Esophagus muscularis mucosa (tissue), 4 donors: Measurements from ENCODE around the gene CNTNAP1. TPM values are rescaled to one million over a fixed set of nuclear protein-coding genes. Genes with fewer than 3 reads are reported as not detected.

ENCODE experiments used
- DNase-seq: peaks from one replicate; pipeline ENCODE4 v3.0.0-alpha.2; 2017; ENCODE audit errors: extremely low spot score
- H3K27ac ChIP-seq, 4 donors: fragments of 200-600 bp; sonication (generic); replicated peaks in 1 of 4; 1 replicate in 3 of 4; 2 replicates in 1 of 4; pipeline ENCODE4 v1.5.1; 2016 to 2019; ENCODE audit warnings: mild to moderate bottlenecking in 1 of 4
- H3K27me3 ChIP-seq, 4 donors: fragments of 200-600 bp; sonication (generic); one replicate each; pipeline versions ENCODE4 v1.5.1 to v1.6.0; 2016 to 2019
- H3K36me3 ChIP-seq, 4 donors: fragments of 200-600 bp; sonication (generic); one replicate each; pipeline ENCODE4 v1.5.1; 2016 to 2019
- H3K4me1 ChIP-seq, 4 donors: fragments of 200-600 bp; sonication (generic); one replicate each; pipeline ENCODE4 v1.5.1; 2016 to 2019
- H3K4me3 ChIP-seq, 4 donors: fragments of 200-600 bp; sonication (generic); 1 replicate in 2 of 4; 2 replicates in 2 of 4; pipeline ENCODE4 v1.5.1; 2016 to 2019; ENCODE audit warnings: mild to moderate bottlenecking in 4 of 4, moderate library complexity in 1 of 4
- H3K9me3 ChIP-seq, 4 donors: fragments of 200-600 bp; sonication (generic); 1 replicate in 3 of 4; 2 replicates in 1 of 4; pipeline ENCODE4 v1.5.1; 2016 to 2019
- CTCF ChIP-seq, 3 experiments: fragments of 200-600 bp in 2 of 3; fragments of 450-650 bp in 1 of 3; sonication (generic) in 2 of 3; IDR thresholded peaks; one replicate each; pipeline ENCODE4 v1.5.1; 2017 to 2019; ENCODE audit warnings: antibody characterized with exemption in 3 of 3, mild to moderate bottlenecking in 2 of 3, moderate library complexity in 1 of 3
- EP300 ChIP-seq: sonication (generic); formaldehyde crosslinking; IDR thresholded peaks from one replicate; pipeline ENCODE4 v1.6.1; 2017; ENCODE audit warnings: antibody characterized with exemption
- POLR2A ChIP-seq: fragments of 450-650 bp; IDR thresholded peaks from one replicate; pipeline ENCODE4 v1.6.1; 2017; ENCODE audit warnings: antibody characterized with exemption, moderate library complexity, mild to moderate bottlenecking, low read depth
- POLR2AphosphoS5 ChIP-seq, 2 donors: sonication (generic); formaldehyde crosslinking; IDR thresholded peaks; one replicate each; pipeline ENCODE4 v1.6.1; 2017; ENCODE audit warnings: antibody characterized with exemption in 2 of 2
- WGBS: methylation state at CpG from one replicate; pipeline ENCODE4 v1.1.5; 2018; 5-methylcytosine and 5-hydroxymethylcytosine counted together
- intact Hi-C: fragments of 100-400 bp; cut with DNase I; formaldehyde crosslinking; loops from one replicate; pipeline ENCODE4 v1.15.1; 2023
- total RNA-seq, 4 donors: library from RNA; depleted of rRNA; stranded (reverse); fragments of >200 nt; gene quantifications; one replicate each; pipeline versions ENCODE4 v1.1.0 to v1.2.1, GENCODE V29; 2016

Gene CNTNAP1
- total RNA-seq, 4 donors from 2014 or later = 4.7 to 13.2 (median 6.2) TPM

- WGBS = 79% methylated on average over 11 of the region's 11 CpGs
- H3K27me3 ChIP-seq = no peaks in the 10 kb centered on the region
- H3K9me3 ChIP-seq = no peaks in the 10 kb centered on the region
- H3K36me3 ChIP-seq = peaks cover 4 to 100% (median 74%) of the 10 kb centered on the region in 4 donors
- H3K4me1 ChIP-seq = no peaks in the 10 kb centered on the region
- TF ChIP-seq POLR2AphosphoS5 (IDR thresholded peaks at IDR 0.05) = no peak
- no peak for TF ChIP-seq CTCF (IDR thresholded peaks at IDR 0.05)
- no peak for TF ChIP-seq POLR2A
- TF ChIP-seq EP300 = no peak
- no peak for DNase-seq
- H3K4me3 ChIP-seq = no peak overlapping the region
- no peak overlapping the region for H3K27ac ChIP-seq
- intact Hi-C loops = no loop called here
Measured at GRCh38 chr17:42692489-42692888, 10.2 kb downstream of the CNTNAP1 start.

- H3K27me3 ChIP-seq = no peaks in the 10 kb centered on the region
- H3K9me3 ChIP-seq = no peaks in the 10 kb centered on the region
- peaks cover 4 to 98% (median 71%) of the 10 kb centered on the region in 4 donors for H3K36me3 ChIP-seq
- TF ChIP-seq EP300 (no peak), POLR2AphosphoS5 (IDR thresholded peaks at IDR 0.05) (no peak), CTCF (IDR thresholded peaks at IDR 0.05) (no peak), POLR2A (no peak)
- H3K4me3 ChIP-seq = no peak overlapping the region
- H3K4me1 ChIP-seq = peaks cover 9 to 11% (median 10%) of the 10 kb centered on the region in 4 donors
- no peak for DNase-seq
- intact Hi-C loops = no loop called here
- no peak overlapping the region for H3K27ac ChIP-seq
- WGBS = 86% methylated on average over 3 of the region's 3 CpGs
Measured at GRCh38 chr17:42694524-42694923, 12.2 kb downstream of the CNTNAP1 start.

GRCh38 chr17:42695500-42695899 lies 13.2 kb downstream of the CNTNAP1 start:
- Histone ChIP-seq H3K4me3 (no peak overlapping the region), H3K27ac (no peak overlapping the region), H3K27me3 (no peaks in the 10 kb centered on the region), H3K36me3 (peaks cover 4 to 98% (median 77%) of the 10 kb centered on the region in 4 donors), H3K9me3 (no peaks in the 10 kb centered on the region), H3K4me1 (peaks cover 9 to 14% (median 13%) of the 10 kb centered on the region in 4 donors)
- WGBS = 86% methylated on average over 6 of the region's 20 CpGs
- intact Hi-C loops = no loop called here
- no peak for DNase-seq
- TF ChIP-seq POLR2A (no peak), POLR2AphosphoS5 (IDR thresholded peaks at IDR 0.05) (no peak), EP300 (no peak), CTCF (IDR thresholded peaks at IDR 0.05) (no peak)

- DNase-seq = no peak
- intact Hi-C loops = no loop called here
- WGBS = 93% methylated on average over 19 of the region's 19 CpGs
- peaks cover 6 to 98% (median 78%) of the 10 kb centered on the region in 4 donors for H3K36me3 ChIP-seq
- H3K4me3 ChIP-seq = no peak overlapping the region
- no peaks in the 10 kb centered on the region for H3K9me3 ChIP-seq
- TF ChIP-seq POLR2A = no peak
- no peaks in the 10 kb centered on the region for H3K27me3 ChIP-seq
- H3K4me1 ChIP-seq = peaks cover 9 to 14% (median 13%) of the 10 kb centered on the region in 4 donors
- H3K27ac ChIP-seq = no peak overlapping the region
Measured at GRCh38 chr17:42697108-42697811, 14.9 kb downstream of the CNTNAP1 start.

- Histone ChIP-seq H3K27me3 (no peaks in the 10 kb centered on the region), H3K27ac (peak overlapping the region in 3 of 4 donors; percentile 12 to 57 (median 40)), H3K4me3 (no peak overlapping the region), H3K36me3 (peaks cover 22 to 98% (median 83%) of the 10 kb centered on the region in 4 donors), H3K9me3 (no peaks in the 10 kb centered on the region), H3K4me1 (peaks cover 9 to 14% (median 13%) of the 10 kb centered on the region in 4 donors)
- whole genome bisulfite sequencing = 20% methylated on average over 2 of the region's 2 CpGs
- TF ChIP-seq EP300 = no peak
- TF ChIP-seq POLR2AphosphoS5 (IDR thresholded peaks at IDR 0.05) = no peak
- no peak for TF ChIP-seq CTCF (IDR thresholded peaks at IDR 0.05)
- no peak for TF ChIP-seq POLR2A
- DNase-seq = no peak
- intact Hi-C loops = no loop called here
Measured at GRCh38 chr17:42698736-42699414, 16.5 kb downstream of the CNTNAP1 start.
